OCI-M1 (cell line): ENCODE results near the gene RPL38.
A peak's percentile ranks its signal among the peaks of the same experiment; 100 is the strongest.

Source experiments
- DNase-seq: peaks from one replicate; lab custom pipeline; 2025; lab: John Stamatoyannopoulos, UW

The RPL38 gene

DNA sequence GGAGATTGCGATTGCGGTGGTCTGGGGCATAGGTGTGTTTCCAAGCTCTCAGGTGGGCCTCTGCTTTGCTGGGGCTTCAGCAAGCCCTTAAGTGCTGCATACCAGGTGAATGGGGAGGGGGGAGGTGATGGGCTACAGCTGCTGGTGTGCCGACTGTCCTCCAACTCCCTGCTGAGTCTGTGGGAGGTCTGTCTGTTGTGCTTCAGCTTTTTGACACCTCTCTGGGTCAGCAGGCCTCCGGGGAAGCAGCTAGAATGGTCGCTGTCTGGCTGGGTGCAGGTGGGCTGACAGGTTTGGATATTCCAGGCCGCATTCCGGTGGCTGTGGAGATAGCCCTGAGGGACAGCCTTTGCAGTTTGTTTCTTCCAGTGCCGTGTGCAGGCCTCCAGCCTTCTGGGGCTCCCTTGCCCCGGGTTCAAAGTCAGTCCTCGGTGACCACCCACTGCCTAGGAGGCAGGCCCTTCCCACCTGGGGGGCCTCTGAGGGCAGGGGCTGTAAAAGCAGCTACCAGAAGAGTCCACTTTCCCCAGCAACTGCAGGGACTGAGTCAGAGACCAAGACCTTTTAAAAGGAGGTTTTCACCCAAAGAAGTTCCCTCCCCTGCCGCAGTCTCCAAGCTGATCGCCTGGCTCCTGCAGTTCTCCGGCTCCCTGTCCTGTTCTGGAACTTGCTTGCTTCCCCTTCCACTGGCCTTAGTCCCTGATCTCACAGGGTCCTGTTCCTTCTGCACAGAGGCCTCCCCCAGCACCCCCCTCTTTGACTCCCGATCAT, 7.8 kb downstream of the RPL38 start:
- peak; percentile 51 for DNase-seq

DNA sequence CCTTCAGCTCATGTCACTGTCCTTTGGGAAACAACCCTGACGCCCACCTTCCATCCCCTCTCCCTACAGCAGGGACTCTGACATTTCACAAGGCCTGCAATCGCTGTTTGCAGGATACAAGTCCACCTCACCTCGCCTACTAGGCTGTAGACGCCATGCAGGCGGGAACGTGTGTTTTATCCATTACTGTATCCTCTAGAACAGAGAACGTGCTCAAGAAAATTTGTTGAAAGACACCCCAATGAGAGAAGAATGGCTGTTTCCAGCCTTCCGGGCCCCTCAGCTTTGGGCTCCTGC, 8.4 kb downstream of the RPL38 start:
- peak; percentile 64 for DNase-seq

DNA sequence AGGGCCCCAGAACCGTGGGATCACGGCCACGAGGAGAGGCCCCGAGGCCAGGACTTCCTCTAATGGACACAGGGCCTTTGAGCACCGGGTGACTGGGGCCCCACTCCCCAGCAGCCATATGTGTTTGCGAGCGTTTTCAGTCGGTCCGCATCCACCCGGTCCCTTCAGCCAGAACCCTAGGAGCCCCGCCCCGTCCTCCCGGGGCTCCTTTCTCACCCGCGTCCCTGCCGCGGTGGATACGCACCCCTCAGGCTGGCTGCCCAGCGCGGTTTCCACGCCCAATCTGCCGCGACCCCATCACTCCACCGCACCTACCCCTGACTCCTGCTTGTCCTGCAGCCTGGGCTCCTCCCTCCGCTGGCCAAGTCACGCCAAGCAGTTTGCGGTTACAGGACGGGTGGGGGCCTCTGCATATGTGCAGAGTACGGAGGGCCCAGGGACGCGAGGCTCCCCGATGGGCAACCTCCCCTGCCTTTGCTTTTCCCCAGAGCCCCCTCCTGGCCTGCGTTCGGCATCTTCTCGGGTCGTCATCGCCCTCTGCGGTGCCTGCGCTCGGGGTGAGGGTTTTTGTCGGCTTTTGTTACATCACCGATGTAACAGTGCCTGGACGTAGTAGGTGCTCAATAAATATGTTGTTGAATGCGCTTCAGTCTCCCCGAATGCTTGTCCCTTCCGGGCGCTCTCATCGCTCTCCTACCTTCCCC, 8.9 kb downstream of the RPL38 start:
- peak; percentile 75 for DNase-seq

DNA sequence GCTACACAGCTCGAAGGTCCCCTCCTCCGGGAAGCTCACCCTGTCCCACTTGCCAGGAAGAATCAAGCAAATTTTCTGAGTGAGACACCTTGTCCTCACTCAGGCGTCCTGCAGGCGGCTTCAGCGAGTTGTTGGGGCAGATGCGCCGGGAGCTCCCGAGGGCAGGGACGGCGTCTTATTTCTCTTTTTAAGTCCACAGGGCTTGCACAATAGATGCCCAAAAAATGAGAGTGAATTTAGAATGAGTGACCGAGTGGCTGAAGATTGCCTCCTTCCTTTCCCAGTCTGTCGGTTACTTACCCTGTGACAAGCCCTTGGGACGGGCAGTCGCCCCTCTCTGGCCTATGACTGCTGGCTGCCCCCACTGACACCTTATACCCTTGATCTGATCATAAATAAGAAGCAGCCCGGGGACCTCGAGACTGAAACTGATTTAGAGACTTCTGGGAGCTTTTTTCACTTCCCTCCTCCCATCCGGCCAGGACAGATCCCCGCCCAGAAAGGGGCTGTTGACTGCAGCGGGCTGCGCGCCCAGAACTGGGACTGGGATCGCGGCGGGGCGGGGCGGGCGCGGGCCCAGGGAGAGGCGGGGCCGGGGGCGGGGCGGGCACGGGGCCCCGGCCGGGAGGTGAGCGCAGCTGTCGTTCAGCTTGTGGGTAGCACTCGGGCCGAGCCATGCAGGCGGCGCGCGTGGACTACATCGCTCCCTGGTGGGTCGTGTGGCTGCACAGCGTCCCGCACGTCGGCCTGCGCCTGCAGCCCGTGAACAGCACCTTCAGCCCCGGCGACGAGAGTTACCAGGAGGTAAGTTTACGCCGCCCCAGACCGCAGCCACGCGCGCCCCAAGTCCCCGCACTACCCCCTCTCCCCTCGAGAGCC, 9.7 kb downstream of the RPL38 start, which contains the start of gene TTYH2:
TSS of gene TTYH2 (plus strand) at position 659 of the 879 bp plus-strand sequence. CDS start at position 676, 17 bp downstream.
- DNase-seq = peak; percentile 95

DNA sequence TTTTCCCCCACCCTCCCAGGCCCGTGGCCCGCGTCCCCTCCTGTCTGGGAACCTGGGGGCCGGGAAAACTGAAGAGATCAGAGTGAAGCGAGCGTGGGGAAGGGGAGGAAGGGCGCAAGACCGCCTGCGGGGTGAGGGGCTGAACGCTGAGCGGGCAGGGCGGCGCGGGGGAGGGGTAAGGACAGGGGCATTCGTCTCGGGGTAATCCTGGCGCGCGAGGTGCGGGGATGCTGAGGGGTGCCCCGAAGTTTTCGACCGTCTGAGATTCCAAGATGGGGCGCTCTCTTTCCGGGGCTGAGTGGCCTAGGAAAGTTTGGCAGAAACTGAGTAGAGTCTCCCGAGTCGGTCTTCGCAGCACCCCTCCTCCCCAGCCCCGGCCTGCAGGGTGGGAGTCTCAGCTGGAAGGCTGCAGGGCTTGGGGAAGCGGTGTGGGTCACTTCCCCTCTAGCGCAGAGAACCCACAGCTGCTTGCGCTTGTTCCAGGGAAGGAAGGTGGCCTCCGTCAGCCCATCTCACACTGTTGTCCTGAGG, 10.4 kb downstream of the RPL38 start:
- DNase-seq = peak; percentile 39

DNA sequence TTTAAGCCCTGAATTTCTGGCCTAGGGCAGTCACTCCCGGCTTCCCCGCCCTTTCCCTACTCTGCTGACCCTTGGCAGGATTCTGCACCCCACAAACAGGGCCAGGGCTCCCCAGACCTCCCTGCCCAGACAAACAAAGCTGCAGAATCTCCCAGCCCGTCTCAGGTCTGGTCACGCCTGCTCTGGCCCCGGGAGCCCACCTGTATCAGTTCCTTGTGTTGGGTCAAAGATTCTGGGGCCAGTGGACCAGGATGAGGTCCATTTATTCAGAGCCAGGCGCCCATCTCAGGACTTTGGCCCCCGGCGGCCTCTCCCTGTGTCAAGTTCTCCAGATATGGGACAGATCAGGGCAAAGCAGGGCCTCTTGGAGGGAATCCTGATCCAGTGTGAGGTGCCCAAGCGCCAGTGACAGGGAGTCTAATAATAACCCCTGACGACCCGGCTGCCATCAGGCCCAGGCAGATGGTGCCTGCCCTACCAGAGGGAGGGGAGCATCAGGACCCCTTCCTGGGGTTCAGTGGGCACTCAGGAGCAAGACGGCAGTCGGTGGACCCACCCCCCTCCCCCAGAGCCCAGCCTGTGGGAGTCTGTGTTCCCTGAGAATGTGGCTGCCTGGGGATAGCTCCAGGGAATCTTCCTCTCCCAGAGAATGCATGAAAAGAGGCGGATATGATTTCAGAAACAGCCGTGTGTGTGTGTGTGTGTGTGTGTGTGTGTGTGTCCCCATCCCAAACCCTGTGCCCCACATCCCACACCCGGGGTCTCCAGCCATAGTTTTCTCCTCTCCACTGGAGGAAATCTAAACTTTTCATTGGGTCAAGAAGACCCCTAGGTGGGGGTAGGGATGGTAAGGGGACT, 11.2 kb downstream of the RPL38 start:
- no peak for DNase-seq

DNA sequence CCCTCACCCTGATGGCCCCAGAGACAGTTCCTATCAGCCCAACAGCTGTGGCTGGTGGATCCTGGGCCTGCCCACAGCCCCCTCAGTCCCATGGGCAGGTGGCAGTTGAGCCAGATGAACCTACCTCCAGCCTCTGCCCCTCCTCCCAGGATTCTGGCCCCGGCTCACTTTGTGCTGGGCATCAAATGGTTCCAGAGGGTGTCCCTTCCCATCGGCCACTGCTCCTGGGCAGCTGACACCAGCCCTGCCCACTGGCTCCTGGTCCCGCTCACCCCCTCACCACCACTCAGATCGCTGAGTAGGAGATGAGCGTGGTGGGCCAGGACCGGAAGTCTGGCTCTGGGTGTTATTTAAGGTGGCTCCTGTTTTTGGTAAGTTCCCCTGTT, 11.9 kb downstream of the RPL38 start:
- no peak for DNase-seq

DNA sequence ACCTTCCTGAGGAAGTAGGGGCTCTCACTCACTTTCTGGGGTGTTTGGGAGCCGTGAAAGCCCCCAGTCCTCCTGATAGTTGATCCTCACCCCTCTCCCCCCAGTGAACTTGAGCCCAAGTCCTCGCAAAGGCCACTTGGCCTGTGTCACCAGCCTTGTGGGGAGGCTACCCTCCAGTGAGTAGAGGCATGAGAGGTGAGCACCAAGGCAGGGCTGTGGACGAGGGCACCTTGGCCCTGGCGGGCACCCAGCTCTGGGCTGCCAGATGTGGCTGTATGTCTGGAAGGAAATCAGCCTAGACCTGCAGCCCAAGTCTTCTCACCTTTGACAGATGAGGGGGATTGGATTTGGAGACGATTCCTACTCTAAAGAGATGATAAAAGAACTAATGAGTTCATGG, 13.0 kb downstream of the RPL38 start:
- DNase-seq = no peak

DNA sequence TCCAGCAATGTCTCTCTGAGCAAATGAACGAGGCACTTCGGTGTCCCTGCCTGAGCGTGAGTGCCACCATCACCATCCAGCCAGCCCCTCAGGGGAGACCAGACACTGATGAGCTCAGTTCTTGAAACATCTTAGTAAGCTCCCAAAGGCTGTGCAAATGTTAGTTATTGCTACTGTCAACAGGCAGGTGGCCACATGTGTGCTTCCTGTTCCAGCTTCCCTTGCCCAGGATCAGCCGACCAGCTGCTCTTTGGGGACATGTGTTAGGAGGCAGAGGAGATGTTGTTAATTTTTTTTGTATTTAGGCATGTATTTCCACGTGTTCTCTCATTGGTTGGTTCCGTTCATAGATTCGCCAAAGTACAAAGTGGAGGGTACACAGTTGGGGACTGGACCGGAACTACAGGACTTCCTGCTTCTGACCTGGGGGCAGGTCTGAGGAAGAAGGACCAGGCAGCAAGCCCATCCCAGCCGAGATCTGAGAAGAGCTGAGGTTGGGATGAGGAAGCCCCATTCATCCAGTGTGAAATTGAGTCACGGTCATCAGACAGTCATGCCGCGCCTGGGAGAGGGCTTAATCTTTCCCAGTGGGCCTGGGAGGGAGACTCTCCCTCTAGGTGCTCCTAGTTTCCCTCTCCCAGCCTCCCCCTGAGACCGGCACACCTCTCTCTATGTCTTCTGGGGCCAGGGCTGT, 13.7 kb downstream of the RPL38 start:
- DNase-seq = peak; percentile 6

DNA sequence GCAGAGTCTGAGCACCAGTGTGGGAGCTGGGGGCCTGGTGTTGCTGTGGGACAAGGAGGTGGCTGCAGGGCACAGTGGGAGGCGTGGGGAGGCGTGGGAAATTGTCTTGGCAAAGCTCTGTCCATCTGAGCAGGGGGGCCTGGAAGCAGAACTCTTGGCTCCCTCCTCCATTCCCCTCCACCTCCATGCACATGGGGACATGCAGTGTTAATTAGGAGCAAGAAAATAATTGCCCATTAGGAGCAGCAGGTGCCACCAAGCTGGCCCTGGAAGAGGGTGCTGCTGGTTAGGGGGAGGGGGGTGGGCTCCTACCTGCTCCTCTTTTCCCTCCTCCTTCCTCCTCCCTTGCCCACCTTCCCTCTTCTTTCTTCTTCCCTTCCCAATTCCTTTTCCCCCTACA, 14.4 kb downstream of the RPL38 start:
- no peak for DNase-seq

DNA sequence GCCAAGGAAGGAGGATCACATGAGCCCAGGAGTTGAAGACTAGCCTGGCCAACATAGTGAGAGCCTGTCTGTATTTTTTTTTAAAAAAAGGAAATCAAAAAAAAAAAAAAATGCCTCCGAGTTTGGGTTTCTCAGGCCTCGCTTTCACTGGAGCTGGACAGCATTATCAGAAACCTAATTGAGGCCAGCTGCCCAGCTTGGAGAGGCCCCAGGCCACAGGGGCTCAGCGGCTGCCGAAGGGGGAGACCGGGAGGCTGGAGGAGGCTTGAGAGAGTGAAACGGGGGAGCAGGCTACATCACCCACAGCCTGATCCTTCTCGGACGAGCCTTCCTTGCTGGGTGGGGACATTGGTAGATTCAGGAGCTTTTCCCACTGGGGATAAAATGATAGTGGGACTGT, 15.0 kb downstream of the RPL38 start:
- no peak for DNase-seq

DNA sequence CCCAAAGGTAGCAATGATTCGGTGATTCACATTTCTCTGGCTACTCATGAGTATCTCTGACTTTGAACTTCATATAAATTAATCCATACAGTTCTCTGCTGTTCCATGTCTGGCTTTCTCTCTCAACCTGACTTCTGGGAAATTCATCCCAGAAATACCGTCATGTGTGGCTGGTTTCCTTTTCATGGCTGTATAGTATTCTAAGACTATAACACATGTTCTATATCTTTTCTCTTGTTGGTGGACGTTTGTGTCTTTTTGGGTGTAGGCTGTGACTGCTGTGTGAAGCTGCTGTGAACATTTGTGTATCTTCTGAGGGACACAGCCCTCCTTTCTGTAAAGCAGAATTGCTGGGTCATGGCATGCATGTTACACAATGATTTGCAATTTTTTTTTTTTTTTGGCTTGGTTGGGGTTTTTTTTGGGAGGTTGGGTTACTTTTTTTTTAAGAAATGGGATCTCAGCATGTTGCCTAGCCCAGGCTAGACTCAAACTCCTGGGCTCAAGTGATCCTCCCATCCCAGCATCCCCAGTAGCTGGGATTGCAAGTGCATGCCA, 16.2 kb downstream of the RPL38 start:
- peak; percentile 32 for DNase-seq

DNA sequence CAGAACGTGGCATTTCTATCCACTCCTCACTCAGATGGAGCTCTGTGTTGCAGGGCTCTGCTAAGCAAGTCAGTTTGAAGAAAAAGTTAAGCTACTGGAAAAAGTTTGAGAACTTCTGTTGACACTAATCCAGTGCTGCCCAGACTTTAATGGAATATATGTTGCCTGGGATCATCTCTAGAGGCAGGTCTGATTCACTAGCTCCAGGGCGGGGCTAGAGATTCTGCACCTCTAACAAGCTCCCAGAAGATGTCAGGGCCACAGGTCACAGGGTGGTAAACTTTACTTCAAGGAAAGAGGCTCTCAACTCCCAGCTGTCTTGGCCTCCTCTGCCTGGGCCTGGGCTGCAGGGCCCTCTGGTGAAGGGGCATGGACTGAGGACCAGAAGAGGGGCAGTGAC, 16.7 kb downstream of the RPL38 start:
- no peak for DNase-seq

DNA sequence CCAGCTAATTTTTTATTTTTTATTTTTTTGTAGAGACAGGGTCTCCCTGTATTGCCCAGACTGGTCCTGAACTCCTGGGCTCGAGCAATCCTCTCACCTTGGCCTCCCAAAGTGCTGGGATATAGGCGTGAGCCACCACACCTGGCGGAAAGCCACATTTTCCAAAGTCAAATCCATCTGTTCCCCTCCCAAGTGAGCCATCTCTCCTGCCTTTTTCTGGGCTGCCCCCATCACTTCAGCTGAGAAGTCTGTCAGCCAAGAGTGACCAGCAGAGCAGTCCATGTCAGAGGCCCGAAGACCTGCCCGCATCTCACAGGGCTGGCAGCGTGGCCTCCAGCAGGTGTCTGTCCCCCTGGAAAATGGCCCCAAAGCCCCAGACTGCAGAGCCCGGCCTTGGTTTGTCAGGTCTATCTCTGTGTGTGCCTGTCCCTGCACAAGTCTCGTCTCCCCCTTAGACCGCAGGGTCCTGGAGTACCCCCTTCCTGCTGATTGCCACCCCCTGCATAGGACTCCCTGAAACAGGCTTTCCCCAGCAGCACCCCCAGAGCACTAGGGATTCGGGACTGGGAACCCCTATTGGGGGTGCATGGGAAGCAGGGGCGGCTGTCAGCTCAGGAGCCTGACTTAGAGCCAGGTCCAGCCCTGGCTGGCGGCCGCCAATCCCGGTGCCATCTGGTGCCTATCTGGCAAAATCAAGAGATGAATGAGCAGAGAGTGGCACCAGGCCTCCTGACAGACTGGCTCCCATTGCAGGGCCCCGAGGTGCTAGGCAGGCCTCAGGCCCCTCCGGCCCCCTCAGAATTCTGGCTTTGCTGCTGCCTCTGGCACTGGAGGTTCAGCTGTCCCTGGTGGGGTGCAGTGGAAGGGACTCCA, 17.7 kb downstream of the RPL38 start:
- no peak for DNase-seq

DNA sequence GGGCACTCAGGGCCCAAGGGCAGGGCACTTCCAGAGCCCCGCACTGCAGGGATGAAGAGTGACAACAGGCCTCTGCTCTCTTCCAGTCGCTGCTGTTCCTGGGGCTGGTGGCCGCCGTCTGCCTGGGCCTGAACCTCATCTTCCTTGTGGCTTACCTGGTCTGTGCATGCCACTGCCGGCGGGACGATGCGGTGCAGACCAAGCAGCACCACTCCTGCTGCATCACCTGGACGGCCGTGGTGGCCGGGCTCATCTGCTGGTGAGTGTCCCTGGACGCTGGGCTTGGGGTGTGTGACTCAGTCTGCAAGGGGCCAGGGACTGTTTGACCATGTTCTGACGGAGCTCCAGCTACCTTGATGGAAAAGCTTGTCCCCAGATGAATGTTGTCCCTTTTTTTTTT, 18.9 kb downstream of the RPL38 start:
- no peak for DNase-seq

DNA sequence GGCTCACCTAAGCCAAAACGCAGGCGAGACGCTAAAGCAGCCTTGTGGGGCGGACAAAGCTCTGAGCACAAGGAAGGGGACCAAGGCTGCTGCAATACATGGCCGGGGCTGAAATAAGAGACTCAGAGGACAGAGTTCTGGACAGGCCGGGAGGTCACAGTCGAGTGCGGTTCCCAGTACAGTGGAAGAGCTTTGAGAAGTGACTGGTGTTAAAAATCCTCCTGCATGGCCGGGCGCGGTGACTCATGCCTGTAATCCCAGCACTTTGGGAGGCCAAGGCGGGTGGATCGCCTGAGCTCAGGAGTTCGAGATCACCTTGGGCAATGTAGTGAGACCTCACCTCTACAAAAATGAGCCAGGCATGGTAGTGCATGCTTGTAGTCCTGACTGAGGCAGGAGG, 20.4 kb downstream of the RPL38 start:
- DNase-seq = no peak

DNA sequence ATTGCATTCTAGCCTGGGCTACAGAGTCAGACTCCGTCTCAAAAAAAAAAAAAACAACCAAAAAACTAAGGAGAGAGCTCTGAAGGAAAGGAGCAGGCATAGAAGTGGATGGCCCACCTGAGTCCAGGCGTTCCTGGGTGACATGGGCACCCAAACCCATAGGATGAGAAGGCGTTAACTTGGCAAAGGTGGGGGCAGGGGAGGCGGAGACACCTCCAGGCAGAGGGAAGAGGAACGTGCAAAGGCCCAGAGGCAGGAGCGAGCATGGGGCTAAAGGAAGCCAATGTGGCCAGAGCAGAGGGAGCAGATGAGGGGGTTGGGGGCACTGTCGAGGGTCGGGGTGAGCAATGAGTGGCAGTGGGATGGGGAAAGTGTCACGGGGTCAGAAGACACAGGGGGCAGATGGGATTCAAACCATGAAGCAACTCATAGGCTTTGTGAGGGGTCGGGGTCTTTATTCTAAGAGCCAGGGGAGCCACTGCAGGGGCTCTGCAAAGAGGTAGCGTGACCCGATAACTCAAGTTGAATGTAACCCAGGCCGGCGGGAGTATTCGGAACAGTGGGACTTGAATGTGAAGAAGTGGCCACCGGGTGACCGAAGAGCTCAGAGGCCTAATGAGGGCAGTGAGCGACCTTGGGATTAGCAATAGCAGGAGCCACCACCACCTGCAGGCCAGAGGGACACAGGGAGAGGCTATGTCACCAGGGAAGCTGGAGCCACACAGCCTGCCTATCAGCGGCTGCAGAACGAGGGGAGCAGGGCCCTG, 21.7 kb downstream of the RPL38 start:
- no peak for DNase-seq

DNA sequence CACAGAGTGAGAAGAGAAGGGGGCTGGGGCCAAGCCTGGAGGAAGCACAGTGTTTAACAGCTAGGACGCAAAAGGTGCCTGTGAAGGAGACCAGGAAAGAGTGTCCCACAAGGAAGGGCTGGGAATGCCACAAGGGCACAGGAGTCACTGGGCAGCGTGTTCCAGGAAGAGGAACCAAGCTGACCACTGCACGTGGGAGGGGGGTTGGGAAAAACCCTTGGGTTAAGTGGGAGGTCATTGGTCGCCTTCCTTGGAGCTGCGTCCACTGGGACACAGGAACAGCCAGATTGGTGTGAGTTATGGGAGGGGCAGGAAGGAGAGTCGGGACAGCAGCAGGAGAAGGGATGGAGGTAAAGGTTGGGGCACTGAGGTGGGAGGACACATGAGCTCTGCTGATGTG, 22.8 kb downstream of the RPL38 start:
- DNase-seq = no peak
